Activated CD4-positive, CD25-positive, alpha-beta regulatory T cell treated with anti-CD3 and anti-CD28 coated beads, Interleukin-2, amount 50 U/mL, for 24 hours (primary cell): Measurements from ENCODE around the gene CISD2.
"Not testable (repeated sequence)": the region's sequence is repeated elsewhere in the genome, so short reads cannot be mapped to it uniquely, and the experiment has no call there.

Experiments
- ATAC-seq, 2 donors: fragments of 150-1000 bp; cut with Tn5 transposase; one replicate each; pipeline ENCODE4 v1.10.0; 2021; ENCODE audit warnings: mild to moderate bottlenecking in 1 of 2, moderate library complexity in 1 of 2

Gene CISD2, protein sequence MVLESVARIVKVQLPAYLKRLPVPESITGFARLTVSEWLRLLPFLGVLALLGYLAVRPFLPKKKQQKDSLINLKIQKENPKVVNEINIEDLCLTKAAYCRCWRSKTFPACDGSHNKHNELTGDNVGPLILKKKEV

DNA sequence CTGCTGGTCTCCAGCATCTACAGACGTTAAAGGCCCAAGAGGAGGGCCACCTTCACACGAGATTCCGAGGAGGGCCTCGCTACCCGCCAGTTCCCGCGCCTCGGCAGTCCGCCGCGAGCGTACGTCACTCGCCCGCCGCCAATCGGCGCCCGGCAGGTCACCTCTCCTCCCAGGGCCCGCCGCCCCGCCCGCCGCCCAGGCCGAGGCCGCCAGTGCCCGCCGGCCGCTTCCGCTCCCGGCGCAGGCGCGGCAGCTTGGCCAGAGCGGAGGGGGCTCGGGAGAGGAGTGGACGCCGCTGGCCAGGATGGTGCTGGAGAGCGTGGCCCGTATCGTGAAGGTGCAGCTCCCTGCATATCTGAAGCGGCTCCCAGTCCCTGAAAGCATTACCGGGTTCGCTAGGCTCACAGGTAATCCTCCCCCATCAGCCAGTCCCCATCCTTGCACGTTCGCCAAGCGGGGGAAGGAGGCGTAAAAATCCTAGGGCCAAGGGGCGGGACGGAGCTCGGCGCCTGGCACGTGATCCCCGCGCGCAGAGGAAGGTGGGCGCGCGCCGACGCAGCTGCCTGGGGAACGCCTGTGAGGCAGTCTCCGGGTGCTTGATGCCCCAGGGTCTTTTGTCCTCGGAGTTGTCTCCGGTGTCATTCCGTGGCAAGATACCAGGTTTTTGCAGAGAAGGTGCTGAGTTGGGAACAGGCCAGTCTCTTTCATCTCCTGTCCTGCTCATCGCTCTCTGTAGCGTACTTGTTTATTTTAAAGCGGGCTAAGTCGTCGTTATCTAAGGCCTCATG lies at the start of gene CISD2:
Gene CISD2, plus strand, starts transcription at position 212 of the 788 bp plus-strand sequence. Its CDS starts 93 bp downstream, at position 305.
- ATAC-seq, result peak; percentile 86 to 90

DNA sequence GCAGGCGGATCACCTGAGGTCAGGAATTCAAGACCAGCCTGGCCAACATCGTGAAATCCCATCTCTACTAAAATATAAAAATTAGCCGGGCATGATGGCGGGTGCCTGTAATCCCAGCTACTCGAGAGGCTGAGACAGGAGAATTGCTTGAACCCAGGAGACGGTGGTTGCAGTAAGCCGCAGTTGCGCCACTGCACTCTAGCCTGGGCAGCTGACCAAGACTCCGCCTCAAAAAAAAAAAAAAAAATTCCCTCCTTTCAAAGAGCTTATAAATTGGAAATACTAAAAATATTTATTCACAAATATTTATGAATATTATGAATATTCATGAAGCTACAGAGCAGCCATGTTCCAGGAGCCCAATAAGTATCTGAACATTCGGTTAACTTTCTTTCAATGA lies 49.7 kb upstream of the CISD2 start:
- not testable (repeated sequence) for ATAC-seq

DNA sequence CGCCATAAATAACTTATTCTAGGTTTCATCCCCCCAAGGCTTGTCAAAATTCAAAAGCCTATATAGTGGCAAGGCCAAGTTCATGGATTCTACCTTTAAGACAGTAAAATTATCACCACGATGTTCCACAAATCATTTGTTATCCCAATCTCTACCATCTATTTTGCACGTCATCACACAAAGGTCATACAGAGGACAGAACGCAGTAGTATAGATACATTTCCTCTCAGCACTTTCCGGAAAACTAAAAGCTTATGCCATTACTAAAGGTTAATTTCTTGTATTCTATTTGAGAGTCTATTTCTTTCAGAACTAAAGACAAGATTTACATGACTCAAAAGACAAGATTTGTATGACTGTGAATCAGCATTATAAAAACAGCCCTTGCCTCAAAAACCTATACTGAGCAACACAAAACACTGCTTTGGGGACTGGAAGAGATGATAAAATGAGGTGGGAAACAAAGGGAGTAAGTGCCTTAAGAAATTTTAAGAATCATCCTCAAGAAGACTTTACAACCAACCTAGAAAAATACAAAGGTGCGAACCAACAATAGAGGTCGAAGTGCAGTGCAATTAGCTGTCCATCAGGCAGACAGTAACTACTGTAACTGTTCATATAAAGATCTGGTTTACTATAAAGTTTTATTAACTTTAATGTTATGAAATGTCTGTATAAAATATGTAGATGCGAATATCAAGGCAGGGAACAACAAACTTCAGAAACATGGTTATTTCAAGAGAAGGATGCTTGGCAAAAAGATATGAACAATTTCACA lies 49.0 kb upstream of the CISD2 start:
- peak; percentile 69 to 75 for ATAC-seq

DNA sequence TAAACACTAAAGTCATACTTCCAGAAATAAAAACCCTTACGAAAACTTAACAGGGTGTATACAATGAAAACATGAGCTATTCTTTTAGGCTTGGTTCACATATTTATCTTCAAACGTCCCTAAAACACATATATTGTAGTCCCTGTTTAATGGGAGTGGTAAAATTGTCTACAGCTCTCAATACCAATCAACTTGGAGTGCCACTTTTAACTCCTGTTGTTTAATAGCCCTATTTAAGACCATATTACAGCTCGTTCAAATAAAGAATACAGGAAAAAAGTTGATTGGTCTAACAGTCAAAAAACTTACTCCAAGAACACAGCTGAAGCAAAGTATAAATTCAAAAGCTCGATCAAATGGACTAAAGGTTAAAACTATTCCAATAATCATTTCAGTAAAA lies 45.3 kb upstream of the CISD2 start:
- ATAC-seq, result no peak

DNA sequence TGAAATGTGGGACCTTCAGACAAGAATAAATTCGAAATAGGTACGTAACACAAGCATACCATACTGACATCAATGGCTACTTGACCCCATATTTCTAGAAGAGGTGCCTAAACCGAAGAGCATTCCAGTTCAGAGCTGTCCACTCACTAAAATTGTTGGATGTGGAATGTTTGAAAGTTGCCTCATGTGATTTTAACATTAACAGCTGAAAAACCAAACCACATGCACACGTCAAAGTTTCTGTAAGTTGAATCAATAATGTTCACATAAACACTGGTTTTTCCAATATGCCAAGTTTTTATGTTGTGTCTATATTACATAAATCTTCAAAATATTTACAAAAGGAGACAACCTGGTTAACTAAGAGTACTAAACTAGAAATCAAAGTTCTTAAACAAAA lies 44.9 kb upstream of the CISD2 start:
- ATAC-seq, result no peak

DNA sequence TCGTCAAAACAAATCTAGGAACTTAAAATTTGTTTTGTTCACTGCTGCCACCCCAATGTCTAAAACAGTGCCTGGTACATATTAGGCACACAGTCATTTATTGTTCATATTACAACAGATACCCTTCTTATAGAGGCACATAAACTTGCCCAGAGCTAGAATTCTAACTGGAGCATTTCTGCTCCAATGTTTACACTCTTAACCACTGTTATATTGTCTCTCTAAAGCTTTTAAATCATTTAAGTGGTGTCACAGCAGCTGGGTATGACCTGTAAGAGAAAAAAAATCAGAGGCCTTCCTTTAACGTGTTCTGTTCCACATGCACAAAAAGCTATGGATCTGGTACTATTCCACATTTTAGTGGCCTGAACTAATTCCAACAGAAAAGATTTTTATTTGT lies 44.4 kb upstream of the CISD2 start:
- ATAC-seq, result no peak

DNA sequence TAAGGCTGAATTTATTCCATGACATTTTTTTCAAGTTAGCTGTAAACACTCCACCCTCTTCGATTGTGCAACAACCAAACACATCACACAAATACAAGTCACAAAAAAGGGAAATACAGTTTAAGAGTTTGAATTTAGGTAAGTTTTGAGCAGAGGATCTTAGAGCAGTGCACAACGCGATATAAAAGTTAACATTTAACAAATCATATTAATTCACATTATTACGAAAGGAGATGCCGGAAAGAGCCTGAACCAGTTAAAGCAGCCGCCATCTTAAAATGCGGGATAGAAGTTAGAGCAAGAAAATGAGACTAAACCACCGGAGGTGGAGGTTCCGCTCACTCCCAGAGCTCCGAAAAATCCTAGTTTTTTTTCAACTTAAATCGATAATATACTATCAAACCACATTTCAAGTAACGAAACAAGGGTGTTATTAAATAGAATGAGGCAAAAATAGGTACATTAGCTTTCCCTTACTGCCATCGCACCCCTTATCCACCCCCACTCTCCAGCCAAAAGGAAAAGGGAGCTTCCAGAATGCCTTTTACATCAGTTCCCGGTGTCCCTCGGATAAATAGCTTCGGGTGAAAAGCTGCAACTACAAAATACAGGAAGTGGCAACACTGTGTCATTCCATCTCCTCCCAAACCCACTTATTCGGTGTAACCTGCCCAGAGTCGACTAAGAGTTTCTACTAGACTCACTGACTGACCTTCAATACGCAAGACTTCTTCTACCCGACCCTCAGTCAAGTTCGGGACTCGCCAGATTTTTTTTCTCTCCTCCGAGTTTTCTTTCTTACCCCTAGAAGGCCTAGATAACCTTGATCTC lies 43.3 kb upstream of the CISD2 start:
- ATAC-seq, result no peak

DNA sequence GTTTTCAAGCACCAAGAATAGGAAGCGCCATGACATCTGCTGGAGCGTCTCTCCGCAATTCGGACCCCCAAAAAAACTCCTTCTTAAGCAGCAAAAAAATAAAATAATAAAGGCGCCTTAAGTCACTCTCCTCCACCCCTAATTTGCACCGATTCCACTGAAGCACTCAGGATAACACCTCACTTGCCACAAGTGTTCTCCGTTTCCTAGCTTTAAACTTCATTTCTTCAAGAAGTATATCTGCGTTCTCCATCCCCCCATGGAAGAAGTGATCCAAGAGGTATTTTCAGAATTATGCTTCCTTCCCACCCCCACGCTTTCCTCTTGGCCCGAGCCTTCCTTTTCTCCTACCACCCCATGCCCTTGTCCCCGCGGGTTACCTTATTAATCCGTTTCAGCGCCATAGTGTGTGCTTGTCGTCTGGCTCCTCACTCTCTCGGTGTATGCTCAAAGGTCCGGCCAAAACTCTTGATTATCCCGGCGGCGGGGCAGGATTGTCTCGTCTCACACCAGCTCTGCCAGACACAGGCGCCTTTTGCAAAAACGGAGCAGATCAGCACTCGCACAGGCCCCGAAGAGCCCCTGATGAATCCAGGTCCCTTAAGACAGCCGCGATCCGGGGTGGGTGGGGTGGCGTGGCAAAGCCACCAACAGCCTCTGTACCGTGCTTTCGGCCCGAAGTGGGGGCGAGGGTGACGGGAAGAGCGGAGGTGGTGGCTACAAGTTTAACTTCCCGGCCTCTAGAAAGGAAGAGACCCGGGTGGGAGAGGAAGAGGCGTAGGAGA lies 42.5 kb upstream of the CISD2 start:
- no peak for ATAC-seq

DNA sequence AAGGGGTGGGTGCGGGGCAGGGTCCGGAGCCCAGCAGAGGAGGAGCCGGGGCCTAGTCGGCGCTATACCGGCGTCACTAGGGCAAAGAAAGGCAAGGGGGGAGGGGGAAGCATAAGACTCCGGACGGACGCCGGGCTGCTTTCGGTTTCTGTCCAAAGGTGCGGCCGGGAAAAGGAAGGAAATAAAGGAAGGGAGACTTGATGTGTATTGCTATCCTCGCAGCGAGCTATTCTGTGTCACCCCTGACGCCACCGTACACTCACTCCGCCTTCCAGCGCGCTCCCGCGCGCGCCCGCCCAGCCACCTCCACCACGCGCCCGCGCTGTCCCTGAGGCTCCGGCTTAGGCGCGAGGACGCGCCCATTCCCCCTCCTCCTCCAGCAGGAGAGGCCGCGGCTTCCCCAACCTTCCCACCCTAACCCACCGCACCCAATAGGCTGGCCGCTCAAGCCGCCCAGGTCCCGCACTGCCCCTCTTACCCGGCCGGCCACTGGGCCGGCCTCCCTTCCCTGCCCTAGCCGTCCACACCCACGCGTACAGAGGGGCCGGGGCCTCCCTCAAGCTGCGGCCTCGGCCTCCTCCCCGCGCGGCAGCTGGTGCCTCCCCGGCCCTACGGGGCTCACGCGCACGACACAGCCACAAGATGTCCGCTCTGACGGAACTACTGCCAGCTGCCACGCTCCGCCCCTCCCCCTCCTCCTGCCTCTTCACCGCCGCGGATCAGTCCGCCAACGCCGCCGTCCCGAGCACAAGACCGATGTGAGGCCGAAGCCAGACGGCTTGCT lies 41.7 kb upstream of the CISD2 start, which contains the start of gene UBE2D3:
Gene UBE2D3, minus strand, starts transcription at position 662 of the 784 bp plus-strand sequence. CDS start 1,043 bp downstream, outside the sequence.
- ATAC-seq, result peak; percentile 42 to 44

DNA sequence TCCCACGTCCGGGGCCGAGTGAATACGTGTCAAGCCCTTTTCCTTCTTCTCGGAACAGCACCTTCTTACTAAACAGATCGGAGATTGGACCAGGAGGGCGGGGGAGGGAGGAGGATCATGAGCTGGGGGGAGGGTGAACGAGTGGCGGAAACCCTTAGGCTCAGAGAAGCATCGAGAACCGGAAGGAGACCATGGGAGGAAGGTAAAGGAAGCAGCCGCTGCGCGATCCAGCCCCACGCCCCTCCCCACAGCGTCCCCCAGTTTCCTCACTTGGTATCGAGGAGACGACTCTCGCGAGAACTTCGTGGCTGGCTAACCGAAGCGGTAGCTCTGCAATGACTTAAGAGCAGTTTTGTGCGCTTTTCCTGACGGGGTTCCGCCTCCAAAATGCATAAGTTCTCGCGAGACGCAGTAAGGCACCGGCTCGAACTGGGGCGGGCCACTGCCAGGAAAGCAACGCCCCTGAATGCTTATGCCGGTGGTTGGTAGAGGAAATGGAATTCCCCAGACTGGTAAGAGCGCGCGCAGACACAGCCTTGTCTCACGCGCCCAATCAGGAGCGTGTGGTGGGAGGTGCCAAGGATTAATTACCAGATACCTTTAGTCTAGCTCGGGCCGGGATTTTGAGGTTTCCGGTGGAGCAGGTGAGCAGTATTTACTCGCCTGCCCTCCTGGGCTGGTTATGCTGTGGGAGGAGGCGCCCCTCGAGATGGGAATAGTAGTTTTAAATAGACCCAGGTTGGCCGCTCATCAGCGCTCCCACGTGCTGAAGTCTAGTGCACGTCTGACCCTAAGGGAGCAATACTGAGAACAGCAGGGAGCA lies 40.9 kb upstream of the CISD2 start:
- peak; percentile 70 to 80 for ATAC-seq

DNA sequence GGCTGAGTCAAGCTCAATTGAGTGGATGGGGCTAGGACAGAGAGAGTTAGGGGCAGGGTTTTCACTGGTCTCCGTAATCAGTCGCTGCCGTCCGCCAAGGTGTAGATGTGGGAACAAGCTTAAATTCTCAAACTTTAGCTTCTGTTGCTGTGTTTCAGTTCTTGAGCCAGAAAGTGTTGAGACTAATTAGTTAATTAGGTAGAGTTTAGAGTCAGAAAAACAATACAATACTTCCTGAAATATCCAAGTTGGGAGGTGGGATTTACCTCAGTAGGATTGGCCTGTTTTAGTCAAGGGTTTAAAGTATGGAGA lies 40.3 kb upstream of the CISD2 start:
- no peak for ATAC-seq

DNA sequence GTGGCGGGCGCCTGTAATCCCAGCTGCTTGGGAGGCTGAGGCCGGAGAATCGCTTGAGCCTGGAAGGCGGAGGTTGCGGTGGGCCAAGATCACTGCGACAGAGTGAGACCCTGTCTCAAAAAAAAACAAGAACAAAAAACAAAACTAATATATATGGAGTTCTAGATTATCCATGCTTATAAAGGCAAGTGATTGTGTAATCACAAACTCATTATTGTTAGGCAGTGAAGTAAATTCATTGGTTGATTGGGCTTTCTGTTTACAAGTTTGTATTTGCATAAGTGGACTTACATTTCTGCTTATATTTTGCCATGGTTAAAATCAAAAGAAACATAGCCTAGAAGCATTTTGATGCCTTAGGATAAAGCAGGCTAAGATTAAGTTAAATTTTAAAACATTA lies 39.0 kb upstream of the CISD2 start:
- ATAC-seq, result no peak

DNA sequence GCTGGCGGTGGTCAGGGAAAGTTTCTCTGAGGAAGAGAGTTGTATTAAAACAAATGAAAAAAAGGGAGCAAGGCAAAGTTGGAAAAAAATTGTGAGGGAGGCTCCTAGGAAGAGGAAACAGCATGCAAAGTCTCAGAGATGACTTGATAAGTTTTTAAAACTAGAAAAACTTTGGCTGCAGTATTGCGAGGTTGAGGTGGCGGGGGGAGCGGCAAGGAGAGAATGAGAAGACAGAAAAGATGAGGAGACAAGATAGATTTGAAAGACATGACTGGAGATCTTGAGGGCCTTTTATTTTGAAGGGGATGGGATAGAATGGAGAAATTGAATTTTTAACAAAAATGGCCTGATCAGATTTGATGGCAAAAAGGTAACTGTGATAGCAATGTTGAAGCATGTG lies 36.7 kb upstream of the CISD2 start:
- no peak for ATAC-seq

DNA sequence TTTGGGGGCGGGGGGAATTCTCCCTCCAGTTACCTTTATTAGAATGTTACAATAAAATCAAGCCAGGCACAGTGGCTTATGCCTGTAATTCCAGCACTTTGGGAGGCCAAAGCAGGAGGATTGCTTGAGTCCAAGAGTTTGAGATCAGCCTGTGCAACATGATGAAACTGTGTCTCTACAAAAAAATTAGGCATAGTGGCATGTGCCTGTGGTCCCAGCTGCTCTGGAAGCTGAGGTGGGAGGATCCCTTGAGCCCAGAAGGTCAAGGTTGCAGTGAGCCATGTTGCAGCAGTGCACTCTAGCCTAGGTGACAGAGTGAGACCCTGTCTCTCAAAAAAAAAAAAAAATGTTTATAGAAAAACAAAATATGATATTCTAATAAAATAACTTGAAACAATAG lies 36.1 kb upstream of the CISD2 start:
- ATAC-seq, result no peak

DNA sequence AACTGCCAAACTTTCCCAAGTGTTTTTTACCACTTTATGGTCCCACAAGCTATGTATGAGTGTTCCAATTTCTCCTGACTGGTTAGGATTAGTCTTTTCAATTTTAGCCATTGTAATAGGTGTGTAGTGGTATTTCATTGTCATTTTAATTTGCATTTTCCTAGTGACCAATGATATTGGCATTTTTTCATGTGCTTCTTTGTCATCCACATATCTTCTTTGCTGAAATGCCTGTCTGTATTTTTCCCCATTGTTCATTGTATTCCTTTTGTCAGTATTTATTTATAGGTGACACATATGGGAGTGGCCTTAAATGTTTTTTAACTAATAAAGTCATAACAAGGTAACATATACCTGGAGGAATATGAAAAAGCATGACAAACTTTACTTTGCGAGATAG lies 32.2 kb upstream of the CISD2 start:
- ATAC-seq, result no peak

DNA sequence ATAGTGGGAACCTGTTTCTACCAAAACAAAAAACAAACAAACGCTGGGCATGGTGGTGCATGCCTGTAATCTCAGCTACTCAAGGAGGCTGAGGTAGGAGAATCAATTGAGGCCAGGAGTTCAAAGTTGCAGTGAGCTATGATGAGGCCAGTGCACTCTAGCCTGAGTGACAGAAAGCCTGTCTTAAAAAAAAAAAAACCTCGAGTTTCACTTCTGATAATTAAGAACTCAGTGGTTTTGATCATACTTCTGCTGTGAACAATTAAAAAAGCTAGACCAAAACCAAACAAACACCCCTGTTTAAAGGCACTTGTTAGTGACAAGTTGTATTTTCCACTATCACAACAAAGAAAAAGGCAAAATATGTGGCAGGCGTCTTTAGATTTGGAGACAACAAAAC lies 26.4 kb upstream of the CISD2 start:
- peak in 1 of 2 donors; percentile 33 for ATAC-seq

DNA sequence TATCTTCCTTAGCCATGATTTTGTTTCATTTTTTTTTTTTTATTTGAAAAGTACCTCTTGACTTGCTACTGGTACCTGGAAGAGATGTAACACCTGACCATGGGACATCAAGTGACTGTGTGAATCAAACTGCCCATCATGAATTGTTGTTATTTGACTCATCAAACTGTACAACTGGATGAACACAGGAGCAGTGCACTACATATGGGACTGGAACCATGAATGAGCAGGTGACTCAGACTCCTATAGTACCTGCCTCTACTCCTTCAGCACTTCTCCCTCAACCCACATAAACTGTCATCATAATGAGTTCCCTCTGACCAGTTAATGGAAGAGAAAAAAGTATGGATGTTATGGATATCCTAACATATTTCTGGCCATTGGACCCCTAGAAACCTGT lies 25.5 kb upstream of the CISD2 start:
- no peak for ATAC-seq

DNA sequence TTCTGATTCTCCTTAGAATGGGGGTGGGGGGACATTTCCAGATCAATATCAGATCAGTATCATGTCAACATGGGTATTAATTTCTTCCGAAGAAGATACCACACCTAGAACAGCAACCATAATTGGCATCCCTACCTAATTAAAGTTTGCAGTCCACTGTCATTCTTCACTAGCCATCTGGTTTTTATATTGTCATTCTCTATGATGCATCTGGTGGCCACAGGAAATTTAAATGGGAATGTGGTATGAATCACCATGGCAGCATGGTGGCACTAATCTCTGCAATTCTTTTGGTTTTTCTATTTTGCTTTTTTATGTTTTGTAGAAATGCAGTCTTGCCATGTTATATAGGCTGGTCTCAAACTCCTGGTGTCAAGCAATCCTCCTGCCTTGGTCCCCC lies 24.9 kb upstream of the CISD2 start:
- no peak for ATAC-seq

DNA sequence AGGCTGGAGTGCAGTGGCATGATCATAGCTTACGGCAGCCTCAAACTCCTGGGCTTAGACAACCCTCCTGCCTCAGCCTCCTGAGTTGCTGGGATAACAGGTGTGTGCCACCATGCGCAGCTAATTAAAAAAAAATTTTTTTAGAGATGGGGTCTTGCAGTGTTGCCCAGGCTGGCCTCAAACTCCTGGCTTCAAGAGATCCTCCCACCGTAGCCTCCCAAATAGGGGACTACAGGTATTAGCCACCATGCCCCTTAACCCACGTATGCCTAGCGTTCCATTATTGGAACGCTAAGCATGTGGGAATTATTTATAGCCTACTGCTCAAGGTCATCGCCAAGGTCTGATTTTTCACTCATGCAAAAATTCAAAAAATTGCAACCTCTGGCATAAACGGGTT lies 21.1 kb upstream of the CISD2 start:
- no peak for ATAC-seq

DNA sequence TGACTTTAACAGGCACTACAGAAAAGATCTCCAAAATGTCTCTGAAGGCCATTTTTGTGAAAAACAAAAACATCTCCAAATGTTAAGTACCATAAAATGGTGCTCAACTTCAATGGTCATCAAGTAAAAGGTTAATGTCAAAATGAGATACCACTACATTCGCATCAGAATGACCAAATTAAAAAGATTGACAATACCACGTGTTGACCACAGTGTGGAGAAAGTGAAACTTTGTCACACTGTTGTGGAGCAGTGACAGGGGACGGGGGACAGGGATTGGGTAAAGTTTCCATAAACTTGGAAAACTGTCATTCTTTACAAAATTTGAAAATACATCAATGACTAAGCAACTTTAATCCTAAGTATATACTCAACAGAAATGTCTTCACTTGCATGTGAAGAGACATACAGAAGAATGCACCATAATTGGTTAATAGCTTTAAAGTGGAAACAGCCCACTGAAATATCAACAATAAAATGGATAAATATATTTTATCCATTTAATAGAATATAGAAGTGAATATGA lies 19.1 kb upstream of the CISD2 start:
- no peak for ATAC-seq
